Fibroblast of lung (primary cell): ENCODE measurements around the gene PANK4.

Experiments used
- EZH2 ChIP-seq: IDR thresholded peaks from 2 replicates; pipeline ENCODE4 v1.5.1; 2012; ENCODE audit warnings: low read length, control low read depth, mild to moderate bottlenecking; ENCODE audit errors: missing control alignments
- TF ChIP-seq, protein P1 (sequence below), 2 donors: IDR thresholded peaks in 1 of 2; conservative IDR thresholded peaks in 1 of 2; 1 replicate in 1 of 2; 2 replicates in 1 of 2; pipeline ENCODE4 v1.5.1; 2011 to 2012; ENCODE audit warnings: low read length in 2 of 2, control low read depth in 1 of 2, inconsistent platforms in 1 of 2, low read depth in 1 of 2, mild to moderate bottlenecking in 1 of 2

- TF ChIP-seq, protein P1, sequence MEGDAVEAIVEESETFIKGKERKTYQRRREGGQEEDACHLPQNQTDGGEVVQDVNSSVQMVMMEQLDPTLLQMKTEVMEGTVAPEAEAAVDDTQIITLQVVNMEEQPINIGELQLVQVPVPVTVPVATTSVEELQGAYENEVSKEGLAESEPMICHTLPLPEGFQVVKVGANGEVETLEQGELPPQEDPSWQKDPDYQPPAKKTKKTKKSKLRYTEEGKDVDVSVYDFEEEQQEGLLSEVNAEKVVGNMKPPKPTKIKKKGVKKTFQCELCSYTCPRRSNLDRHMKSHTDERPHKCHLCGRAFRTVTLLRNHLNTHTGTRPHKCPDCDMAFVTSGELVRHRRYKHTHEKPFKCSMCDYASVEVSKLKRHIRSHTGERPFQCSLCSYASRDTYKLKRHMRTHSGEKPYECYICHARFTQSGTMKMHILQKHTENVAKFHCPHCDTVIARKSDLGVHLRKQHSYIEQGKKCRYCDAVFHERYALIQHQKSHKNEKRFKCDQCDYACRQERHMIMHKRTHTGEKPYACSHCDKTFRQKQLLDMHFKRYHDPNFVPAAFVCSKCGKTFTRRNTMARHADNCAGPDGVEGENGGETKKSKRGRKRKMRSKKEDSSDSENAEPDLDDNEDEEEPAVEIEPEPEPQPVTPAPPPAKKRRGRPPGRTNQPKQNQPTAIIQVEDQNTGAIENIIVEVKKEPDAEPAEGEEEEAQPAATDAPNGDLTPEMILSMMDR (conservative IDR thresholded peaks at IDR 0.05 in 1 of 2, IDR thresholded peaks at IDR 0.05 in 1 of 2; ENCODE audit: low read depth in 1 of 2, low read length in 2 of 2): no peak
- TF ChIP-seq EZH2: no peak
Observed at GRCh38 chr1:2547210-2548067, 21.0 kb upstream of the PANK4 start.
